Activated CD4-positive, alpha-beta T cell treated with anti-CD3 and anti-CD28 coated beads, Interleukin-2, amount 10 ng/mL, durations not matched to agents 7 days and 5 days (primary cell): Measurements from ENCODE around the gene JAKMIP1. TPM values are rescaled to one million over a fixed set of nuclear protein-coding genes. Genes with fewer than 3 reads are reported as not detected.

Experiments
- CTCF ChIA-PET: fragments of 350-600 bp; sonication (Branson Sonifier 250); formaldehyde crosslinking; loops from one replicate; lab custom pipeline; 2021; ENCODE audit warnings: antibody characterized with exemption; lab: Charles Lee
- POLR2A ChIA-PET: fragments of 350-600 bp; sonication (Branson Sonifier 250); formaldehyde crosslinking; loops from one replicate; lab custom pipeline; 2021; ENCODE audit warnings: antibody characterized with exemption; lab: Charles Lee
- DNase-seq: peaks from one replicate; pipeline ENCODE4 v3.0.0-alpha.2; 2020
- H3K27ac Mint-ChIP-seq: one replicate; pipeline ENCODE4 v1.8.0; 2021; ENCODE audit warnings: mild to moderate bottlenecking, moderate library complexity, mixed read lengths
- H3K27me3 Mint-ChIP-seq: one replicate; pipeline ENCODE4 v1.8.0; 2021; ENCODE audit warnings: mixed read lengths
- H3K36me3 Mint-ChIP-seq: one replicate; pipeline ENCODE4 v1.8.0; 2021; ENCODE audit warnings: low read depth, mixed read lengths
- H3K4me1 Mint-ChIP-seq: one replicate; pipeline ENCODE4 v1.8.0; 2021; ENCODE audit warnings: mixed read lengths
- H3K4me3 Mint-ChIP-seq: one replicate; pipeline ENCODE4 v1.8.0; 2021; ENCODE audit warnings: mild to moderate bottlenecking, moderate library complexity, mixed read lengths
- H3K9me3 Mint-ChIP-seq: one replicate; pipeline ENCODE4 v1.8.0; 2021; ENCODE audit warnings: mixed read lengths
- total RNA-seq, 2 experiments: library from RNA; stranded (reverse); gene quantifications; one replicate each; pipeline ENCODE4 v1.2.3, GENCODE V29; 2021

JAKMIP1 gene
- total RNA-seq, 2 experiments from 2014 or later = 9.6 to 10.9 TPM

DNA sequence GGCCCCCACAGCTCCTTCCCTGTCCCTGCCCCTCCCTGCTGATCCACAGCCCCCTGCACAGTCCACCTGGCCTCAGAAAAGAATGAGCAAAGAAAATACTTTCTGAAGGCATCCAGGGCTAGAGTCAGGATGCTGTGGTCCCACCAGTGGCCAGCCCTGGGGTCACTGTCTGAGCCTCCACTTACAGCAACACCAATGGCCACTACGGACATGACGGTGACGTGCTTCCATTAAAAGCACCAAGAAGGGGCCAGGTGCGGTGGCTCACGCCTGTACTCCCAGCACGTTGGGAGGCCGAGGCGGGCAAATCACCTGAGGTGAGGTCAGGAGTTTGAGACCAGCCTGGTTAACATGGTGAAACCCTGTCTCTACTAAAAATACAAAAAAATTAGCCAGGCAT lies 4.0 kb downstream of the JAKMIP1 start:
- Mint-ChIP-seq H3K36me3 (peaks cover 8% of the 10 kb centered on the region), H3K27me3 (peaks cover 21% of the 10 kb centered on the region), H3K9me3 (no peaks in the 10 kb centered on the region), H3K27ac (no peak overlapping the region), H3K4me3 (no peak overlapping the region), H3K4me1 (peaks cover 35% of the 10 kb centered on the region)
- DNase-seq = no peak
- ChIA-PET POLR2A (no interaction called here), CTCF (no interaction called here)

DNA sequence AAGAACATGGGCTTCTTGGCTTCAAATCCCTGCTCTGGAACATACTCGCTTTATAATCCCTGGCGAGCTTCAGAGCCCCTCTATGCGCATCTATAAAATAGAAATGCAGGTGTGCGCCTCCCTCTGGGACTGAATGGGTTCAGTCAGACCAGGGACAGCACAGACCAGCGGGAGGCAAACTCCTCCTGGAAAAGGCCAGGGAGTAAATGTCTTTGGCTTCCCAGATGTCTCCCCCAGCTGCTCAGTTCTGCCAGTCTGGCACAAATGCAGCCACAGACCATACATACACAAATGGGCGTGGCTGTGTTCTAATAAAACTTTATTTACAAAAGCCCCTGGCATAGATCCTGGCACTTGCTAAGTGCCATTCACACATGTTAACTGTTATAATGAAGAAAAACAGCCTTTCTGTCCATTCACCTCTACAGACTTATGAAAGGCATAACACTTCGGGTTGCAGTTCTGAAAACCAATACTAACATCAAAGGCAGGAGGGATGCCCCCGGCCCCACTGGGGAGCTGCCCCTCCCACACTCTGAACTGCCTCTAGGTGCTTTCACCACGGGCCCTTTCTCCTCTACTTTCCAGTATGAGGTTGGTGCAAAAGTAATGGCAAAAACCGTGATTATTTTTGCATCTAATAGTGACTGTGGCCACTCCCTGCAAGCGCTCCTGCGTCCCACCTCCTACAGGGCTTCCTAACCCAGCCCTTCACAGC lies 4.6 kb downstream of the JAKMIP1 start:
- CTCF ChIA-PET = no interaction called here
- no peak for DNase-seq

GRCh38 chr4:6194458-6195195 lies 5.7 kb downstream of the JAKMIP1 start:
- H3K27ac Mint-ChIP-seq = no peak overlapping the region
- H3K9me3 Mint-ChIP-seq = no peaks in the 10 kb centered on the region
- H3K4me3 Mint-ChIP-seq = no peak overlapping the region
- CTCF ChIA-PET = no interaction called here
- H3K36me3 Mint-ChIP-seq = peaks cover 9% of the 10 kb centered on the region
- peaks cover 16% of the 10 kb centered on the region for H3K27me3 Mint-ChIP-seq
- POLR2A ChIA-PET = no interaction called here
- DNase-seq = no peak
- H3K4me1 Mint-ChIP-seq = peaks cover 30% of the 10 kb centered on the region

More for the DNA sequence above, 4.6 kb downstream of the JAKMIP1 start:
- H3K27me3 Mint-ChIP-seq = peaks cover 16% of the 10 kb centered on the region
- H3K27ac Mint-ChIP-seq = peak overlapping the region; percentile 13
- H3K4me1 Mint-ChIP-seq = peaks cover 31% of the 10 kb centered on the region
- no peaks in the 10 kb centered on the region for H3K9me3 Mint-ChIP-seq
- POLR2A ChIA-PET = no interaction called here
- H3K36me3 Mint-ChIP-seq = peaks cover 4% of the 10 kb centered on the region
- no peak overlapping the region for H3K4me3 Mint-ChIP-seq

GRCh38 chr4:6193399-6193798 lies 7.0 kb downstream of the JAKMIP1 start:
- POLR2A ChIA-PET = no interaction called here
- no peak overlapping the region for H3K27ac Mint-ChIP-seq
- DNase-seq = no peak
- H3K4me1 Mint-ChIP-seq = peaks cover 22% of the 10 kb centered on the region
- H3K27me3 Mint-ChIP-seq = peaks cover 9% of the 10 kb centered on the region
- peaks cover 14% of the 10 kb centered on the region for H3K36me3 Mint-ChIP-seq
- CTCF ChIA-PET = interaction anchor here (0.7 kb wide), 1 partner anchor 9 kb away, joined by 3 read pairs; no protein-coding TSS in a partner anchor
- H3K4me3 Mint-ChIP-seq = no peak overlapping the region
- peaks cover 2% of the 10 kb centered on the region for H3K9me3 Mint-ChIP-seq

- Mint-ChIP-seq H3K9me3 (peaks cover 3% of the 10 kb centered on the region), H3K27ac (no peak overlapping the region), H3K4me1 (peaks cover 12% of the 10 kb centered on the region), H3K4me3 (no peak overlapping the region), H3K27me3 (peaks cover 1% of the 10 kb centered on the region), H3K36me3 (peaks cover 25% of the 10 kb centered on the region)
- CTCF ChIA-PET = no interaction called here
- POLR2A ChIA-PET = no interaction called here
- no peak for DNase-seq
These were observed 8.1 kb downstream of the JAKMIP1 start for GRCh38 chr4:6192245-6192644.

DNA sequence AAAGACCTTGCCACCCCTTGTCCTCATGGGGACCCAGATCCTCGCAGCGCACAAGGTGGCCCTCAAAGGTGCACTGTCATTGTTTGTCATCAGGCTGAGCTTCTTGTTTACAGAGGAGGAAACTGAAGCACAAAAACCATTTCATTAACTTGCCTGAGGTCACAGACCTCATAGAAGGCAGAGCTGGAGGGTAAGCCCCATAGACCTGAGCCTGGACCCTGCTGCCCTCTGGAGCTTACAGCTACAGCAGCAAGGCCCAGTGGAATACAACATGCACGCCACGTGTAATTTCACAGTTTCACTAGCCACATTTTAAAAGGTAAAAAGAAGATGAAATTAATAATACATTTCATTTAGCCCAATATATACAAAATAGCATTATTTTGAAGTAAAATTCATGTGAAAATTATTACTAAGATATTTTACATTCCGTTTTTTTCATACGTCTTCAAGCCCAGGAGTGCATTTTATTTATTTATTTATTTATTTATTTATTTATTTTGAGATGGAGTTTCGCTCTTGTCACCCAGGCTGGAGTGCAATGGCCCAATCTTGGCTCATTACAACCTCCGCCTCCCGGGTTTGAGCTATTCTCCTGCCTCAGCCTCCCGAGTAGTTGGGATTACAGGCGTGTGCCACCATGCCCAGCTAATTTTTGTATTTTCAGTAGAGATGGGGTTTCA lies 8.8 kb downstream of the JAKMIP1 start:
- DNase-seq = no peak
- Mint-ChIP-seq H3K36me3 (peaks cover 28% of the 10 kb centered on the region), H3K27ac (no peak overlapping the region), H3K4me1 (peaks cover 10% of the 10 kb centered on the region), H3K4me3 (no peak overlapping the region), H3K27me3 (no peaks in the 10 kb centered on the region), H3K9me3 (peaks cover 3% of the 10 kb centered on the region)
- CTCF ChIA-PET = interaction anchor here (0.6 to 1.7 kb wide), 4 partner anchors 10 to 665 kb away, joined by 3 to 8 read pairs (median 5); no protein-coding TSS in a partner anchor
- POLR2A ChIA-PET = interaction anchor here (0.9 kb wide), 1 partner anchor 9 kb away, joined by 5 read pairs; the partner anchor contains the start of gene JAKMIP1

DNA sequence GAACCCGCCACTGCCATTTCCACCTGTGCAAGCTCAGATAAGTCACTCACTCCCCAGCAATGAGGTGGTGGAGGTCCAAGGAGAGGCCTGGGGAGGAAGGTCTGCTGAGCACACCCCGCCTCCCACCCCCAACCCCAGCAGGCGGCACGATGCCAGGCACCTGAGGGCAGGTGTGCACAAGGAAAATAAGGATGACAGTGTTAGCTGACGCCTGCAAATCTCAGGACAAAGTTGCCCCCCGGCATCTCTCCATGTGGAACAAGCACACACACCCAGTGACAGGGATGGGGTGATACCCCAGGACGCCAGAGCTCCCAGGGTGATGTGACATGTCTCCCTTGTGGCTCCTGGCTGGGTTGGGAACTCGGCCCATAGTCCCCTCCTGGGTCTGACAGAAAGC lies 9.9 kb downstream of the JAKMIP1 start:
- no peak for DNase-seq
- CTCF ChIA-PET = interaction anchor here (0.8 to 1.7 kb wide), 3 partner anchors 8 to 56 kb away, joined by 3 to 8 read pairs (median 4); no protein-coding TSS in a partner anchor
- peaks cover 13% of the 10 kb centered on the region for H3K4me1 Mint-ChIP-seq
- POLR2A ChIA-PET = no interaction called here
- H3K27ac Mint-ChIP-seq = no peak overlapping the region
- no peak overlapping the region for H3K4me3 Mint-ChIP-seq
- no peaks in the 10 kb centered on the region for H3K27me3 Mint-ChIP-seq
- H3K36me3 Mint-ChIP-seq = peaks cover 37% of the 10 kb centered on the region
- peaks cover 8% of the 10 kb centered on the region for H3K9me3 Mint-ChIP-seq

DNA sequence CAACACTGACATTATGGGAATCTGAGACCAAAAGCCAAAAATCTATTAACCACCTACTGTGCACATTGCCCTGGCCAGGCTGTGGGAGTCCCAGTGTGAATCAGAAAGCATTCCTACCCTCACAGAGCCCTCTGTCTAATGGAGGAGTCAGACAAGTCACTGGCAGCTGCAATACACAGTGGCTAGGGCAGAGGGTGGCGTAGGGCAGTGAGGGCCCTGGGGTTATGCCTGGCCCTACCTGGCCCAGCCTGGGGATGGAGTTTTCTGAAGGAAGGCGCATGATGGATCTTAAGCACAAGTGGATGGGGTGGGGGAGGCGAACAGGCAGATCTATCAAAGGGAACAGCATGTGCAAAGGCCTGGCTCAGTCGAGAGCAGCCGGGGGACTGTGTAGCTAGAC lies 10.8 kb downstream of the JAKMIP1 start:
- POLR2A ChIA-PET = no interaction called here
- Mint-ChIP-seq H3K4me3 (no peak overlapping the region), H3K4me1 (peaks cover 18% of the 10 kb centered on the region), H3K27ac (peak overlapping the region; percentile 31), H3K27me3 (no peaks in the 10 kb centered on the region), H3K36me3 (peaks cover 37% of the 10 kb centered on the region), H3K9me3 (peaks cover 8% of the 10 kb centered on the region)
- CTCF ChIA-PET = interaction anchor here (1.7 kb wide), 1 partner anchor 55 kb away, joined by 4 read pairs; no protein-coding TSS in a partner anchor
- DNase-seq = no peak

GRCh38 chr4:6188687-6189305 lies 11.6 kb downstream of the JAKMIP1 start:
- Mint-ChIP-seq H3K36me3 (peaks cover 40% of the 10 kb centered on the region), H3K27ac (no peak overlapping the region), H3K27me3 (peaks cover 2% of the 10 kb centered on the region), H3K9me3 (peaks cover 8% of the 10 kb centered on the region), H3K4me3 (no peak overlapping the region), H3K4me1 (peaks cover 25% of the 10 kb centered on the region)
- no peak for DNase-seq
- CTCF ChIA-PET = interaction anchor here (1.3 kb wide), 1 partner anchor 12 kb away, joined by 3 read pairs; the partner anchor contains the start of gene JAKMIP1
- POLR2A ChIA-PET = no interaction called here

- Mint-ChIP-seq H3K27ac (peak overlapping the region; percentile 80), H3K27me3 (peaks cover 2% of the 10 kb centered on the region), H3K36me3 (peaks cover 54% of the 10 kb centered on the region), H3K4me1 (peaks cover 67% of the 10 kb centered on the region), H3K4me3 (no peak overlapping the region), H3K9me3 (peaks cover 13% of the 10 kb centered on the region)
- CTCF ChIA-PET = no interaction called here
- POLR2A ChIA-PET = no interaction called here
- DNase-seq = no peak
These were observed 16.2 kb downstream of the JAKMIP1 start for GRCh38 chr4:6184169-6184568.

DNA sequence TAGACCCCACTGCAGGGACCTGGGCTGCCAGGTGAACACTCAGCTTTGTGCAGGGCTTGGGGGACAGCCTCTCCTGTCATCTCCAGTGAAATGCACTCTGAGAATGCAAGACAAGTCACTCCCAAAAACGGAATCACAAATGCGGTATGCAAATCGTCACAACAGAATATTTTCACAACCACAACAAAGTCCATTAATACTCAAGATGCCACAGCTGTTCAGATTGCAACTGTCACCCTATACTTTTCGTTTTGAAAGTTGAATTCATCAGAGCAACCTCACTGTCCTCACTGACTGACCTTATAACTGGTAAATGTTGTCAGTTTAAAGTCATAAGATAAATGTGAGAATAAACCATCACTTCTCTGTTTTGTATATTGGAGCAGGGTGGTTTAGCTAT lies 16.6 kb downstream of the JAKMIP1 start:
- H3K27ac Mint-ChIP-seq = peak overlapping the region; percentile 80
- H3K4me3 Mint-ChIP-seq = peak overlapping the region; percentile 4
- CTCF ChIA-PET = no interaction called here
- POLR2A ChIA-PET = no interaction called here
- H3K27me3 Mint-ChIP-seq = peaks cover 2% of the 10 kb centered on the region
- peak; percentile 33 for DNase-seq
- H3K4me1 Mint-ChIP-seq = peaks cover 72% of the 10 kb centered on the region
- peaks cover 57% of the 10 kb centered on the region for H3K36me3 Mint-ChIP-seq
- H3K9me3 Mint-ChIP-seq = peaks cover 15% of the 10 kb centered on the region
